KOPT-K1 (cell line): ENCODE data around the gene SDC3.

Source experiments
- H3K27ac ChIP-seq: fragments of 200-600 bp; sonication (generic); 2 replicates; pipeline ENCODE4 v1.5.1; 2016; ENCODE audit warnings: antibody characterized with exemption, mild to moderate bottlenecking, low read depth, low read length; ENCODE audit not compliant: poor library complexity, severe bottlenecking
- H3K36me3 ChIP-seq: fragments of 200-600 bp; sonication (generic); 2 replicates; pipeline ENCODE4 v1.5.1; 2017; ENCODE audit warnings: antibody characterized with exemption, mild to moderate bottlenecking, low read length, moderate library complexity; ENCODE audit not compliant: insufficient read depth
- H3K9me3 ChIP-seq: fragments of 200-600 bp; sonication (generic); 2 replicates; pipeline ENCODE4 v1.5.1; 2017; ENCODE audit warnings: antibody characterized with exemption, low read length, mild to moderate bottlenecking; ENCODE audit not compliant: insufficient read depth, poor library complexity, severe bottlenecking

SDC3 gene

DNA sequence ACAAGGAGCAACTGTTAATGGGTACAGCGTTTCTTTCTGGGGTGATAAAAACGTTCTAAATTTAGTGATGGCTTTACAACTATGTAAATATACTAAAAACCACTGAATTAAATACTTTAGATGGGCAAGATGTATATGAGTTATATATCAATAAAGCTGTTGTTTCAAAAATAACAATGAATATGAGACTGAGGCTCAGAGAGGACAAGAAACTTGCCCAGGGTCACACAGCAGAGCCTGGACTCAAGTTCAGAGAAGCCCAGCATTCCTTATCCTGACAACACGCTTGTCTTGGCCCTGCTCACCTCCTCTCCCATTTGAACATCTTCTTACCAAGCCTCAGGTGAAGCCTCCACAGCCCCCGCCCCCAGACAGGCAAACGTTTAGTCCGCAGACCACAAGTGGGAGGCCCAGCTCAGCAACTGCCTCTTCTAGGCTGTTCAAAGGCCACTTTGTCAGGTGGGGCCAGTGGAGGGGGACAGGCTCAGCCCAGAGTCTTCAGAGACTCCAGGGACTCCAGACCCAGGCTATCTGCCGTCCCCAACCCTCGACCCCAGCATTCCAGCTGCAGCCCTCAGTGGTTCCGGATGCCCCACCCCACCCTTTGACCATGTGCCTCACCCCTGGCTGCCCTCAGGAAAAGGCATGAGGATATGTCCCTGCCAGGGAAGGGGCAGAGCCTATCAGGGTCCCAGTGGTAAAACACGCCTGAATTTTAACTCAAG is 17.9 kb downstream of the SDC3 start:
- H3K36me3 ChIP-seq: no peaks in the 10 kb centered on the region
- no peak overlapping the region for H3K27ac ChIP-seq
- no peaks in the 10 kb centered on the region for H3K9me3 ChIP-seq

DNA sequence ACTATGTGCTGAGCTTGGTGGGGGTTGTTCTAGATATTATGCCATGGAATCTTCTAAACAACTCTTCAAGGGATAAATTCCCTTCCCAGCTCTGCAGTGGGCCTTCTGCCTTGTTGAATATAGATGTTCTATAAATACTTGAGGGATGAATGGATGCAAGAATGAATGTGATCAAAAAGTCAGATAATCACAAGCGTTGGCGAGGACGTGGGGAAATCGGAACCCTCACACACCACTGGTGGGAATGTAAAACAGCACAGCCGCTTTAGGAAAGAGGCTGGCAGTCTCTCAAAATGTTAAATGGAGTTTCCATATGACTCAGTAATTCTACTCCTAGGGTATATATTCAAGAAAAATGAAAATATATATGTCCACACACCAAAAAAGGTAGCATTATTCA is 19.0 kb downstream of the SDC3 start:
- no peak overlapping the region for H3K27ac ChIP-seq
- H3K9me3 ChIP-seq: no peaks in the 10 kb centered on the region
- H3K36me3 ChIP-seq: no peaks in the 10 kb centered on the region

DNA sequence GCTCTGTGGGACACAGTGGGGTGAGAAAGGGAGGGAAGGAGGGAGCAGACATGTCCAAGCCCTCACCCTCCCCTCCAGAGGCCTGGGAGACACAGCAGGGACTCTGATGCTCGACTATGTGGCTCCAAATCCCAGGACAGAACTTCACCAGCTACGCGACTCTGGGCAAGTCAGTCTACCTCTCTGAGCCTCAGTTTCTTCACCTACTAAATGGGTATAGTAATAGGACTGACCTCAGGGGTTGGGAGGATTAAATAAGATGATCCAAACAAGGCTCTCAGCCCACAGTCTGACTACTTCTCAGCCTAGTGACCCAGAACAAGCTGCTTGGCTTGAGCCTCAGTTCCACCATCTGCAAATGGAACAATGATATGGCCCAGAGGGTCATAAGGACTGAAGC is 19.6 kb downstream of the SDC3 start:
- Histone ChIP-seq H3K36me3 (no peaks in the 10 kb centered on the region), H3K27ac (no peak overlapping the region), H3K9me3 (no peaks in the 10 kb centered on the region)

DNA sequence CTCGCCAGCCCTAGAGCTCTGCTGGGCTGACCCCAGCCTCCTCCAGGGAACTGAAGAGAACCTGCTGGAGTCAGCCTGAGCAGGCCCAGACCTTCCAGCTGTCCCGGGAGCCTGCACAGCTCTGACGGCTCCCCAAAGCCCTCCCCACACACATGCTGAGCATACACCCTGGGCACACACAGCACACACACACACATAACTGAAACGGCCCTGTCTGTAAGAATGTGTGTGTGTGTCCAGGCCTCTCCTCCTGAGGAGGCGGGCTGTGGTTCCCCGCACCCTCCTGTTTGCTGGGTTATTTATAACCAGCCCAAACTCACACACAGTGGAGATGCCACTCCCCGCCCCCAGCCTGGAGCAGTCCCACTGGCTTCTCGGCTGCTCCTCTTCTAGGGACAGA is 20.2 kb downstream of the SDC3 start:
- H3K9me3 ChIP-seq: no peaks in the 10 kb centered on the region
- H3K36me3 ChIP-seq: no peaks in the 10 kb centered on the region
- H3K27ac ChIP-seq: no peak overlapping the region

DNA sequence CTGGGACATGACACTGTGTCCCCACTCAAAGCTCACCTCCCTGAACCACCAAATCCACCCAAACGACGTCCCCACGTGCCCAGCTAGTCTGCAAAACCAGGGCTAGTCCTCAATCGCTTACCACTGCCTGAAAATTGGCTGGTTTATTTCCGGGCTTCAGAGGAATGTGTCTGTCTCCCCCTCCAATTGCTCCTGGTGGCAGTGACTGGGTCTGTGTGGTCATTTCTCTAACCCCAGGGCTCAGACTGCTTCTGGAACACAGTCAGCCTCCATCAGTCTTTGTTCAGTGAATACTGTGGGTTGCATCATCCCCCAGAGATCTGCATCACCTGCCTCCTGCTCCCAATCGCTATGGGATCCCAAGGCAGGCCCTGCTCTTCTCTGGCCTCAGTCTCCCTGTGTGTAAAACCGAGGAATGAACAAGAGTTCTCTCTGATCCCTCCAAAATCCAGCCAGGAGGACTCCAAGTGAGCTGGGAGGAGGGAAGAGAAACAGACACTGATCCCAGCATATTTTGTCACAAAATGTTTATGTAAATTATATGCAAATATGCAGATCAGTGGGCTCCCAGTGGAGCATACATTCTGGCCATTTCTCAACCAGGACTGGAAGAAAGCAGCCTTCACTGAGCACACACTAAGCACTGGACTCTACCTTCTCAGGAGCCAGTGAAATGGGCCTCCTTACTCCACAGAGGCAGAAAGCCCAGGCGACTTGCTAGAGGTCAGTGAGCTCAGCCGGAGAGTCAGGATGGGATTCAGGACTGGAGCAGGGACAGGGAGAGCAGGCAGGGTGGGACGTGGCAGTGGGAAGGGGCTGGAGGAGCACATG is 20.9 kb downstream of the SDC3 start:
- Histone ChIP-seq H3K9me3 (no peaks in the 10 kb centered on the region), H3K27ac (no peak overlapping the region), H3K36me3 (no peaks in the 10 kb centered on the region)

DNA sequence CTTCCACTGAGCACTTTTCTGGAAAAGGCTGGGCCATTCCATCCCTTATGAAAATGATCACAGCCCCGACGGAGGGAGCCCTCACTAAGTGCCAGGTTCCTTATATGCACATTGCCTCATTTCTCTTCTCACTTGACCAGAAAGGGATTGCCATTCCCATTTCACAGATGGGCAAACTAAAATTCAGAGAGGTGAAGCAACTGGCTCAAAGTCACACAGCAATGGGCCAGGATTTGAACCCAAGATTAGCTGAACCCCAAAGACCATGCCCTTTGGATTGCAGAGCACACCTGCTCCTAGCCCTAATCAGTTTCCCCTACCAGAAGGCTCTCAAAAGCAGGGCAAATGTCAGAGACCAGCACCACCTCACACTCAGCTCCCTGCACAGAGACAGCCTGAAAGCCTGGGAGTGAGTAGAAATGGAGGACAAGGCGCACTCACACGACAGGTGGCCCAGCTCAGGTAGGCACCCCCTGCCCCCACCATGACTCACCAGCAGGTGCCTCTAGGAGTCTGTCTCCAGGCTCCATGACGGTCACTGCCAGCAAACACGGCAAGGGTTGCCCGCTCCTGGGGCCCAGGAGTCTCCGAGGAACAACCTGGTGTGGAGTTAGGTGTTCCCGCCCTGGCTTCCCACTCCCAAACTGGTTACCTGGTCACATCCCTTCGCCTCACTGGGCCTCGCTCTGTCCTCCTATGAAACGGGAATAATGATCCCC is 21.7 kb downstream of the SDC3 start:
- no peak overlapping the region for H3K27ac ChIP-seq
- H3K36me3 ChIP-seq: no peaks in the 10 kb centered on the region
- no peaks in the 10 kb centered on the region for H3K9me3 ChIP-seq

DNA sequence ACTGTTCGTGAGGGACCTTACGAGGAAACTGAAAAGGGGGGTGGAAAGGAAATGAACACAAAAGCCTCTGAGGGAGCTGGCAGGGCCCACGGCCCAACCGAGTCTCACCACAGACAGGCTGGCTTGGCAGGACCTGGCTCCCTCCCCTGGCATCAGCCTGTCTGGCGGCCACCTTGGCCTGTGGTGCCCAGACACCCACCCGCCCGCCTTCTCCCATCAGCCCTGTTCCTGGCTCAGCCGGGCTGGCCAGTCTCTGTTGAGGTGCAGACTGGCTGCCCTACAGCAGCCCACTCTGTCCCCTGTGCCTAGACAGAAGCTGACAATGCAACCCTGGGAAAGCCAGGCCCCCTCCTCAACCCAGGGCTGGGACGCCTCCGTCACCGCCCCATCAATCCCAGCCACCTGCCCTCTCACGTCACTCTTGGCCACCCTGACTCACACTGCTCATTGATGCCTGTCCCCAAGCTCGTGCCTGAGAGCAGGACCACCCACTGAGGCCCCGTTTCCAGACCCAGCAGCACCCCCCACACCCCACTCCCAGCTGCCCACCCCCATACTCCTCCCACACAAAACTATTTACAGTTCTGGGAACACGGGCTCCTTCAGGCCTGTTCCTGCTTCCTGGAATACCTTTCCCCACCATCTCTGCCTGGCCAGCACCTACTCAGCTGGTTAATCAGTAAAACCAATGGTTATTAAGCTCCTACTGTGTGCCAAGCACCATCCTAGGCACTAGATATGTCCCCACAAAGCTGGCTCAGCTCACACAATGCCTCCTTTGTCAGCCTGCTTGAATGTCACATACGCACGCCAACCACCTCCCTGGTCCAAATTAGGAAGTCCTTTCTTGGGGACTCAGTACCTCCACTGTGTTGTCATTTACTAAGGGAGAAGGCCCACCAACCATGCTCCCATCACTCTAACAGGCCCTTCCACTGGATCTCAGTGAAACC is 22.7 kb downstream of the SDC3 start:
- Histone ChIP-seq H3K9me3 (no peaks in the 10 kb centered on the region), H3K36me3 (no peaks in the 10 kb centered on the region), H3K27ac (no peak overlapping the region)

DNA sequence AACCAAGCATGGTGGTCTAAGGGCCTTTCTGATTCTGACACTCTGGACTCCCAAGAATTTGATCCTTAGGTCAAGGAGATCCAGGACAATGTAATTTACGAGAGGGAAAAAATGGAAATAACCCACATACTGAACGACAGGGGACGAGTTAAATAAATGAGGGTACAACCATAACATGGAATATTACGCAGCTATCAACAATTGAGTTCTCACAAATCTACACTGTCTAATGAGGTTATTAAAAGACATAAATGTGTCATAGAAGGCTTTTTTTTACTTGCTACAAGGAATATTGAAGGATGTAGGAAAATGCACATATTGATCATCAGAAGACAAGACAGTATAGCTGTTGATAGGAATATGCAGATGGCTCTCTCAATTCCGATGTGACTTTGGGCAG is 23.8 kb downstream of the SDC3 start:
- no peaks in the 10 kb centered on the region for H3K9me3 ChIP-seq
- no peaks in the 10 kb centered on the region for H3K36me3 ChIP-seq
- H3K27ac ChIP-seq: no peak overlapping the region

DNA sequence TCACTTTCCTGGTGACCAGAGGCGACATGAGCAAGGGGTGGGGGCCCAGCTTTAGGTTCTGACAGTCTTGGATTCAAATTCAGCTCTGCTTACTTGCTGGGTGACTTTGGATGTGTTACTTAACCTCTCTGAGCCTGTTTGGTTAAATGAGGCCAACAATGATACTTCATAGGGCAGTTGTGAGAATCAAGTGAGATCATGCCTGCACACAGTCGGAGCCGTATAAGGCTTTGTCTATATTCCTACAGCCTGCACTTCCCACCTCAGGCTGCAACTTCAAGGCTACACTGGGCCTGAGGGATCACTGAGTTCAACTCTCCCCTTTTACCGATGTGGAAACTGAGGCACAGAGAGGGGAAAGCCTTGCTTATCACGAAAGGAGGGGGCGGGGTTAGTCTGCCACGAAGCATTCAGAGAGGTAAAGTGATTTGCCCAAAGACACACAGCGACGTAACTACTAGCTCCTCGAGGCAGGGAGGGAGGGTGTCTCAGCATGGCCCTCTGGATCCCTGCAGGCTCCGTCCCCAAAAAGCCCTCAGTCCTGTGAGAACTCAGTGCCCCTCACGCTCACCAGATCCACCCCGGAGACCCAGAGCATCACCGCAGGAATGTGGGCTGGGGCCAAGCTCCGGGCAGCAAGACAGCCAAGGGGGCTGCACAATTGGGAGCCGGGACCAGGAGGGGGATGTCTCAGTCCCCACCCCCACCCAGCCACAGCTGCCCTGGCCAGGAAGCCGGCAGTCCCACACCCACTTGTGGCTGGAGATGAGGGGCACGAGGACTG is 25.0 kb downstream of the SDC3 start:
- H3K9me3 ChIP-seq: no peaks in the 10 kb centered on the region
- H3K27ac ChIP-seq: no peak overlapping the region
- no peaks in the 10 kb centered on the region for H3K36me3 ChIP-seq

DNA sequence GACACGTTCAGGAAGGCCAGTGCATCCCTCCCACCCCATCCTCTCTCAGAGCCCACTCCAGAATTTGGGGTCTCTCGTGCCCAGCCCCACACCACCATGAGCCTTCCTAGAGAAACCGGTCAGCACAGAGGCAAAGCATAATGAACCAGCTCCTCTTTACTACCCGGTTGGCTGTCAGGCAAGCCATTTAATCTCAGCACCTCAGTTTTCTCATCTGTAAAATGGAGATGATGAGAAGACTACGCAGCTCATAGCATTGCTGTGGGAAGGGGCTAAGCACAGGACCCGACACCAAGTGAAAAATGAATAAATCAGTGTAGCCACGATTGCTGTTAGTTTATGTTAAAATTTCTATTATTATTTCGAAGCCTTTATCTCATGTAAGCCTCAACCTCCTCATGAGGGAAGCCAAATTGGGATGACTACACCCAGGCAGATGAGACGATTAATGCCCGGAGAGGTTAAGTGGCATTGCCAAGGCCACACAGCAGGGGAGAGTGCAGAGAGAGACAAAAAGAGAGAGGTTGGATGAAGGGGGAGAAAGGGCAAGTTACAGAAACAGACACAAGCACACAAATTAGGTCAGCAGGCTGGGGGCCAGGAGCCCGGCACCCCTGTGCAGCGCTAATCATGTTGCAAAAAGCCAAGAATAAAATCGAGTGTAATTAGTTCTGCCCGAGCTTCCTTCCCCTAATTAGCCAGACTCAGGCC is 25.7 kb downstream of the SDC3 start:
- no peaks in the 10 kb centered on the region for H3K9me3 ChIP-seq
- no peak overlapping the region for H3K27ac ChIP-seq
- H3K36me3 ChIP-seq: no peaks in the 10 kb centered on the region

DNA sequence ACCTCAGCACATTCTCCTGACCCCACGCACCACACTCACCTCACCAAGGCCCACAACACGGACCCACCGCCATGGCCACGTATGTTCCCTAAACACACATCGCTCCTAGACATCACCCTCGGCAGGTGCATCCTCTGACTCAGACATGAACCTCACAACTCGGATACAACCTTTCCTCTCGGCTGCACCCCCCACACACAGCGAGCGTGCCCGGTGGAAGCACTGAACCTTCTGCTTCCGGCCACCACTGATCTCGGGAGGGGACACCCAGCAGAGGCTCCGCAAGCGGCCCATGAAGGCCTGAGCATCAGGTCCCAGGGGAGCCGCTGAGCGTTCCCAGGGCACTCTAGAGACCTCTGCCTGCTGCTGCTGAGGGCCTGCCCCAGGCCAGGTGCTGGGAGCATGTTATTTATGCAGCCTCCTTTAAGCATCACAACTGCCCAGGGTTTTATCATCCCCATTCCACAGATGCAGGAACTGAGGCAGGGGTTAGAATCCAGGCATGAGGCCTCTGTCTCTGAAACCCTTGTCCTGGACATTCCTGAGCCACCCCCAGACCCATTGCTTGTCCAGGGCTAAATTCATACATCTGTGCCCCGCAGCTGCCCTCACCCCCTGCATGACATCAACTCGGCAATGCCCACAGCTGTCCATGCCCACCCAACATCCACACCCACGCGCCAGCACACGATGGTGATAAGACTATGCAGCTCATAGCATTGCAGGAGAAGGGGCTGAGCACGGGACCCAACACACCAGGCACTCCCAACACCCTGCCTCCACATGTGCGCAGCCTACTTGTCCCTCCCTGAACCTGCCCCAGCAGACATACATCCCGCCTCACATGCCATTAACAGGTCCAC is 27.0 kb downstream of the SDC3 start:
- Histone ChIP-seq H3K9me3 (no peaks in the 10 kb centered on the region), H3K36me3 (no peaks in the 10 kb centered on the region), H3K27ac (no peak overlapping the region)

DNA sequence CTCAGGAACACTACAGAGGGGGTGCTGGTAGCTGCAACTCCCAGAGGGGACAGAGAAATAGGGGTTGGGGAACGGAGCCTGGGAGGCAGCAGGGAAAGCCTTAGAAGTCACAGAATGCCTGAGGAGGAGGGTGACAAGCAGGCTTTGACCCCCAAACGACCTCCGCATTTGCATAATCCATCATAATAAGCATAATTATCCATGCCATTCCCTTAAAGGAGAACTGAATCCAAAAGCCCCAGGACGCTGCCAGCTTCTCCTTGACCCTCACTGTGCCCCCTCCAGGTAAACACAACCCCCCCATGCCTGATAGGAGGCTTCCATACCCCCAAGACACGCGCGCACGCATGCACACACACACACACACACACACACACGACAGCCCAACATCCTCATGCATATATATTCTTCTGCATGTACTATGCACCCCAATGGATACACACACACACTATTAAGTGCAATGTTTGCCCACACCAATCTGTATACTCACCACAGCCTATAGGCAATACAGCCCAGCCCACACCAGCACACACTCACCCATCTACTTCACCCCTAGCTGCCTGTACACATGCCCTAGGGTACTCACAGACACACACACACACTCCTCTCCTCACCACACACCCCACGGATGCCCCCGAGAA is 27.8 kb downstream of the SDC3 start:
- Histone ChIP-seq H3K36me3 (no peaks in the 10 kb centered on the region), H3K27ac (no peak overlapping the region), H3K9me3 (no peaks in the 10 kb centered on the region)
